Fibroblast of lung (primary cell): ENCODE measurements around the gene SDK1.

Source experiments
- EZH2 ChIP-seq: IDR thresholded peaks from 2 replicates; pipeline ENCODE4 v1.5.1; 2012; ENCODE audit warnings: low read length, control low read depth, mild to moderate bottlenecking; ENCODE audit errors: missing control alignments
- TF ChIP-seq, protein P1 (sequence below), 2 donors: IDR thresholded peaks in 1 of 2; conservative IDR thresholded peaks in 1 of 2; 1 replicate in 1 of 2; 2 replicates in 1 of 2; pipeline ENCODE4 v1.5.1; 2011 to 2012; ENCODE audit warnings: low read length in 2 of 2, control low read depth in 1 of 2, inconsistent platforms in 1 of 2, low read depth in 1 of 2, mild to moderate bottlenecking in 1 of 2

- TF ChIP-seq, protein P1, sequence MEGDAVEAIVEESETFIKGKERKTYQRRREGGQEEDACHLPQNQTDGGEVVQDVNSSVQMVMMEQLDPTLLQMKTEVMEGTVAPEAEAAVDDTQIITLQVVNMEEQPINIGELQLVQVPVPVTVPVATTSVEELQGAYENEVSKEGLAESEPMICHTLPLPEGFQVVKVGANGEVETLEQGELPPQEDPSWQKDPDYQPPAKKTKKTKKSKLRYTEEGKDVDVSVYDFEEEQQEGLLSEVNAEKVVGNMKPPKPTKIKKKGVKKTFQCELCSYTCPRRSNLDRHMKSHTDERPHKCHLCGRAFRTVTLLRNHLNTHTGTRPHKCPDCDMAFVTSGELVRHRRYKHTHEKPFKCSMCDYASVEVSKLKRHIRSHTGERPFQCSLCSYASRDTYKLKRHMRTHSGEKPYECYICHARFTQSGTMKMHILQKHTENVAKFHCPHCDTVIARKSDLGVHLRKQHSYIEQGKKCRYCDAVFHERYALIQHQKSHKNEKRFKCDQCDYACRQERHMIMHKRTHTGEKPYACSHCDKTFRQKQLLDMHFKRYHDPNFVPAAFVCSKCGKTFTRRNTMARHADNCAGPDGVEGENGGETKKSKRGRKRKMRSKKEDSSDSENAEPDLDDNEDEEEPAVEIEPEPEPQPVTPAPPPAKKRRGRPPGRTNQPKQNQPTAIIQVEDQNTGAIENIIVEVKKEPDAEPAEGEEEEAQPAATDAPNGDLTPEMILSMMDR (conservative IDR thresholded peaks at IDR 0.05 in 1 of 2, IDR thresholded peaks at IDR 0.05 in 1 of 2; ENCODE audit: low read depth in 1 of 2, low read length in 2 of 2) = no peak
- TF ChIP-seq EZH2 = no peak
These were observed 770.5 kb downstream of the SDK1 start for GRCh38 chr7:4071370-4072058.
